ENCODE data around the gene OR10A6.

The OR10A6 gene

GRCh38 chr11:7931168-7931567 is at the start of gene OR10A6:
Gene OR10A6 (minus strand): TSS chr11:7931268. CDS start chr11:7928662, 2,606 bp downstream.
- no peak for DNase-seq

- no peak for DNase-seq
Measured at GRCh38 chr11:7977232-7977917, 46.3 kb upstream of the OR10A6 start.

GRCh38 chr11:7974668-7975067 is 43.6 kb upstream of the OR10A6 start:
- DNase-seq: no peak

- no peak for DNase-seq
Measured at GRCh38 chr11:7973011-7973410, 41.9 kb upstream of the OR10A6 start.

- no peak for DNase-seq
Measured at GRCh38 chr11:7971846-7972245, 40.8 kb upstream of the OR10A6 start.

GRCh38 chr11:7969756-7970646 is 38.9 kb upstream of the OR10A6 start:
- DNase-seq: no peak

- no peak for DNase-seq
Measured at GRCh38 chr11:7968686-7969085, 37.6 kb upstream of the OR10A6 start.

- DNase-seq: no peak
Measured at GRCh38 chr11:7967826-7968225, 36.8 kb upstream of the OR10A6 start.

- no peak for DNase-seq
Measured at GRCh38 chr11:7967097-7967496, 36.0 kb upstream of the OR10A6 start.

GRCh38 chr11:7965386-7965785 is 34.3 kb upstream of the OR10A6 start, which contains the start of gene NLRP10:
Gene NLRP10 (minus strand): TSS chr11:7965447. CDS start chr11:7963495, 1,952 bp downstream.
- DNase-seq: no peak

- DNase-seq: no peak
Measured at GRCh38 chr11:7964873-7965272, 33.8 kb upstream of the OR10A6 start.

- DNase-seq: no peak
Measured at GRCh38 chr11:7964261-7964660, 33.2 kb upstream of the OR10A6 start.

- DNase-seq: no peak
Measured at GRCh38 chr11:7955191-7955590, 24.1 kb upstream of the OR10A6 start.

GRCh38 chr11:7949934-7950333 is 18.9 kb upstream of the OR10A6 start:
- no peak for DNase-seq

- DNase-seq: no peak
Measured at GRCh38 chr11:7944123-7944522, 13.1 kb upstream of the OR10A6 start.

GRCh38 chr11:7941608-7942007 is 10.5 kb upstream of the OR10A6 start, which contains the start of gene OR10A3:
Gene OR10A3 (minus strand): TSS chr11:7941708. CDS start chr11:7939520, 2,188 bp downstream.
- no peak for DNase-seq

- DNase-seq: no peak
Measured at GRCh38 chr11:7941146-7941545, 10.1 kb upstream of the OR10A6 start.

GRCh38 chr11:7936615-7937014 is 5.5 kb upstream of the OR10A6 start:
- DNase-seq: no peak

- DNase-seq: no peak
Measured at GRCh38 chr11:7927635-7928034, 3.4 kb downstream of the OR10A6 start.

- no peak for DNase-seq
Measured at GRCh38 chr11:7924536-7924935, 6.5 kb downstream of the OR10A6 start.

- DNase-seq: no peak
Measured at GRCh38 chr11:7918141-7918540, 12.9 kb downstream of the OR10A6 start.

- DNase-seq: no peak
Measured at GRCh38 chr11:7911011-7911410, 20.1 kb downstream of the OR10A6 start.

- DNase-seq: no peak
Measured at GRCh38 chr11:7910286-7910788, 20.7 kb downstream of the OR10A6 start.
